ENCODE measurements around the gene SETD1A. TPM values are rescaled to one million over a fixed set of nuclear protein-coding genes. Genes with fewer than 3 reads are reported as not detected.

The SETD1A gene
- total and polyA plus RNA-seq, 7 experiments from 2014 or later: 1.3 to 47.2 (median 32.9) TPM

DNA sequence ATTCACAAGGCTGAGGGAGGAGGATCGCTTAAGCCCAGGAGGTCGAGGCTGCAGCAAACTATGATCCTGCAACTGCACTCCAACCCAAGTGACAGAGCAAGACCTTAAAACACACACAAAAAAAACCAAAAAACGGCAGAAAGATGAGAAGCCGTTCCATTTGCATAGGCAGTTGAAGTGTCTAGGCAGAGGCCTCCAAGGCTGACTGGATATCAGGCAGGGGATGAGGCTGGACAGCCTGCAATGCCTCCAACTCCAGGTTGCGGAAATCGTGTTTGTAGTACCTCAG is 36.2 kb upstream of the SETD1A start:
- Histone ChIP-seq H3K9me3 (ENCODE audit: control insufficient read depth in 2 of 3, low read length in 3 of 3) (no peaks in the 10 kb centered on the region), H3K27me3 (ENCODE audit: control insufficient read depth in 2 of 2, insufficient read depth in 2 of 2, low read length in 2 of 2) (no peaks in the 10 kb centered on the region), H3K27ac (ENCODE audit: low read depth, low read length) (peak overlapping the region; percentile 63), H3K4me3 (ENCODE audit: low read length) (peak overlapping the region; percentile 78), H3K36me3 (ENCODE audit: control insufficient read depth in 2 of 3, insufficient read depth in 3 of 3, low read length in 3 of 3) (peaks cover 0 to 5% (median 0%) of the 10 kb centered on the region in 3 experiments), H3K4me1 (ENCODE audit: control insufficient read depth in 2 of 2, insufficient read depth in 2 of 2, low read length in 2 of 2) (no peaks in the 10 kb centered on the region)
- intact Hi-C loops (cut with micrococcal nuclease): loop anchor here (1.0 to 10.0 kb wide), 12 partner anchors 19 to 1114 kb away; partner anchors contain the start of genes ALDOA (in 1 of the 2), HIRIP3 (in 1 of the 2), INO80E (in 1 of the 2) and MAZ (in 1 of the 2)
- DNase-seq: no peak
- ATAC-seq: no peak
- Mint-ChIP-seq H3K4me3 (peak overlapping the region; percentile 89 to 100 (median 99)), H3K4me1 (peaks cover 0 to 24% (median 14%) of the 10 kb centered on the region in 7 donors), H3K36me3 (no peaks in the 10 kb centered on the region), H3K27ac (peak overlapping the region; percentile 92 to 100 (median 99)), H3K27me3 (peaks cover 0 to 3% (median 0%) of the 10 kb centered on the region in 5 donors), H3K9me3 (no peaks in the 10 kb centered on the region)
- CTCF ChIA-PET: interaction anchor here (1.4 to 4.8 kb wide), 2 partner anchors 25 to 76 kb away, joined by 4 to 44 read pairs; partner anchors contain the start of gene CTF1
- POLR2A ChIA-PET: interaction anchor here (2.4 kb wide), 1 partner anchor 77 kb away, joined by 11 read pairs; no protein-coding TSS in a partner anchor

- H3K4me3 ChIP-seq (ENCODE audit: low read length): peak overlapping the region; percentile 78
- peak overlapping the region; percentile 89 to 100 (median 99) for H3K4me3 Mint-ChIP-seq
- no peaks in the 10 kb centered on the region for H3K4me1 ChIP-seq (ENCODE audit: control insufficient read depth in 2 of 2, insufficient read depth in 2 of 2, low read length in 2 of 2)
- DNase-seq (peak; percentile 77 to 88 (median 85)), ATAC-seq (peak; percentile 18)
- no peaks in the 10 kb centered on the region for H3K9me3 ChIP-seq (ENCODE audit: control insufficient read depth in 2 of 3, low read length in 3 of 3)
- H3K36me3 Mint-ChIP-seq: no peaks in the 10 kb centered on the region
- peaks cover 0 to 28% (median 14%) of the 10 kb centered on the region in 7 donors for H3K4me1 Mint-ChIP-seq
- peak overlapping the region; percentile 92 to 100 (median 99) for H3K27ac Mint-ChIP-seq
- peaks cover 0 to 3% (median 0%) of the 10 kb centered on the region in 5 donors for H3K27me3 Mint-ChIP-seq
- peak overlapping the region; percentile 63 for H3K27ac ChIP-seq (ENCODE audit: low read depth, low read length)
- no peaks in the 10 kb centered on the region for H3K9me3 Mint-ChIP-seq
- H3K27me3 ChIP-seq (ENCODE audit: control insufficient read depth in 2 of 2, insufficient read depth in 2 of 2, low read length in 2 of 2): no peaks in the 10 kb centered on the region
- intact Hi-C loops (cut with micrococcal nuclease): loop anchor here (1.0 to 10.0 kb wide), 24 partner anchors 20 to 1115 kb away; partner anchors contain the start of genes FBRS (in 2 of the 2), INO80E (in 2 of the 2), PRR14 (in 2 of the 2) and STX4 (in 2 of the 2)
- ChIA-PET POLR2A (interaction anchor here (0.6 to 2.4 kb wide), 5 partner anchors 20 to 537 kb away, joined by 3 to 11 read pairs (median 5); no protein-coding TSS in a partner anchor), CTCF (interaction anchor here (0.7 to 4.8 kb wide), 3 partner anchors 76 to 116 kb away, joined by 3 to 44 read pairs (median 9); no protein-coding TSS in a partner anchor)
- H3K36me3 ChIP-seq (ENCODE audit: control insufficient read depth in 2 of 3, insufficient read depth in 3 of 3, low read length in 3 of 3): peaks cover 0 to 10% (median 0%) of the 10 kb centered on the region in 3 experiments
These were observed 35.7 kb upstream of the SETD1A start for GRCh38 chr16:30921748-30922419.

GRCh38 chr16:30922420-30922959 is 35.1 kb upstream of the SETD1A start:
- ChIA-PET POLR2A (interaction anchor here (0.6 to 1.0 kb wide), 4 partner anchors 21 to 536 kb away, joined by 3 to 6 read pairs (median 4); no protein-coding TSS in a partner anchor), CTCF (interaction anchor here (0.7 to 1.0 kb wide), 2 partner anchors 78 to 117 kb away, joined by 3 to 9 read pairs; no protein-coding TSS in a partner anchor)
- peak overlapping the region; percentile 78 for H3K4me3 ChIP-seq (ENCODE audit: low read length)
- no peaks in the 10 kb centered on the region for H3K36me3 Mint-ChIP-seq
- H3K9me3 ChIP-seq (ENCODE audit: control insufficient read depth in 2 of 3, low read length in 3 of 3): no peaks in the 10 kb centered on the region
- H3K4me1 ChIP-seq (ENCODE audit: control insufficient read depth in 2 of 2, insufficient read depth in 2 of 2, low read length in 2 of 2): no peaks in the 10 kb centered on the region
- peak overlapping the region; percentile 92 to 100 (median 99) for H3K27ac Mint-ChIP-seq
- peaks cover 0 to 12% (median 0%) of the 10 kb centered on the region in 3 experiments for H3K36me3 ChIP-seq (ENCODE audit: control insufficient read depth in 2 of 3, insufficient read depth in 3 of 3, low read length in 3 of 3)
- peak overlapping the region; percentile 91 for H3K27ac ChIP-seq (ENCODE audit: low read depth, low read length)
- H3K27me3 Mint-ChIP-seq: peaks cover 0 to 3% (median 0%) of the 10 kb centered on the region in 5 donors
- intact Hi-C loops (cut with micrococcal nuclease): loop anchor here (1.0 to 10.0 kb wide), 21 partner anchors 25 to 1115 kb away; partner anchors contain the start of genes FBRS (in 2 of the 2), INO80E (in 2 of the 2), STX4 (in 2 of the 2) and ALDOA (in 1 of the 2)
- H3K4me3 Mint-ChIP-seq: peak overlapping the region; percentile 89 to 100 (median 99)
- H3K4me1 Mint-ChIP-seq: peaks cover 0 to 29% (median 15%) of the 10 kb centered on the region in 7 donors
- no peaks in the 10 kb centered on the region for H3K9me3 Mint-ChIP-seq
- ATAC-seq (peak; percentile 87), DNase-seq (peak; percentile 92 to 100 (median 100))
- no peaks in the 10 kb centered on the region for H3K27me3 ChIP-seq (ENCODE audit: control insufficient read depth in 2 of 2, insufficient read depth in 2 of 2, low read length in 2 of 2)

DNA sequence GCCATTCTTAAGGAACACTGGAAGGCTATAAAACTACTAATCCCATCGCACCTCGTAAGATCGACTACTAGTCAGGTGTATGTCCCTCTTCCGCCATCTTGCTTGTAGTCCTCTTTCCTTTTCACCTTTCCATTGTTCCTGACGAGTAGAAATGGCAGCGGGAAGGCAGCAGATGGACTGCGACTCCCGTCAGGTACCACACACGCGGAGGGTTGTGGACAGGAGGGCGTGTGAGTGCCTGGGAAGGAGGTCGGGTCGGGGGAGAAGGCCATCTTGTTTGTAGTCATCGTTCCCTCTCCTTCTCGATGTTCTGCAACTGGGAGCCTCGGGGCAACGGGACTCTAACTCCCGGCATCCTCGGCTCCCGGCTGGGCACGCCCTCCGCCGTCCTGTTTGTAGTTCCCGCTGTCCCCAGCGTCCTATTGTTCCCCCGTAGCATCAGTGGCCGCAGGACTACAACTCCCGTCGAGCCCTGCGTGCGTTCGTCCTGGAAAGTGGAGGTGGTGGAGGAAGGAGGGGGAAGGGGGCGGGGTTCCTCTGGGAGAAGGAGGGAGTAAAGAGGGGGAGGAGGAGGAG is 34.5 kb upstream of the SETD1A start:
- Mint-ChIP-seq H3K4me3 (peak overlapping the region; percentile 89 to 100 (median 99)), H3K36me3 (no peaks in the 10 kb centered on the region), H3K4me1 (peaks cover 0 to 32% (median 15%) of the 10 kb centered on the region in 7 donors), H3K27me3 (peaks cover 0 to 3% (median 0%) of the 10 kb centered on the region in 5 donors), H3K9me3 (no peaks in the 10 kb centered on the region), H3K27ac (peak overlapping the region; percentile 92 to 100 (median 99))
- intact Hi-C loops (cut with micrococcal nuclease): loop anchor here (1.0 to 10.0 kb wide), 25 partner anchors 19 to 1116 kb away; partner anchors contain the start of genes CFAP119 (in 2 of the 2), FBRS (in 2 of the 2), INO80E (in 2 of the 2) and KAT8 (in 2 of the 2)
- Histone ChIP-seq H3K9me3 (ENCODE audit: control insufficient read depth in 2 of 3, low read length in 3 of 3) (no peaks in the 10 kb centered on the region), H3K27ac (ENCODE audit: low read depth, low read length) (peak overlapping the region; percentile 91), H3K4me3 (ENCODE audit: low read length) (peak overlapping the region; percentile 72), H3K4me1 (ENCODE audit: control insufficient read depth in 2 of 2, insufficient read depth in 2 of 2, low read length in 2 of 2) (no peaks in the 10 kb centered on the region), H3K36me3 (ENCODE audit: control insufficient read depth in 2 of 3, insufficient read depth in 3 of 3, low read length in 3 of 3) (peaks cover 0 to 13% (median 0%) of the 10 kb centered on the region in 3 experiments), H3K27me3 (ENCODE audit: control insufficient read depth in 2 of 2, insufficient read depth in 2 of 2, low read length in 2 of 2) (no peaks in the 10 kb centered on the region)
- POLR2A ChIA-PET: interaction anchor here (0.5 kb wide), 1 partner anchor 258 kb away, joined by 3 read pairs; no protein-coding TSS in a partner anchor
- DNase-seq: peak; percentile 74 to 97 (median 95)
- CTCF ChIA-PET: no interaction called here
- peak; percentile 79 for ATAC-seq

DNA sequence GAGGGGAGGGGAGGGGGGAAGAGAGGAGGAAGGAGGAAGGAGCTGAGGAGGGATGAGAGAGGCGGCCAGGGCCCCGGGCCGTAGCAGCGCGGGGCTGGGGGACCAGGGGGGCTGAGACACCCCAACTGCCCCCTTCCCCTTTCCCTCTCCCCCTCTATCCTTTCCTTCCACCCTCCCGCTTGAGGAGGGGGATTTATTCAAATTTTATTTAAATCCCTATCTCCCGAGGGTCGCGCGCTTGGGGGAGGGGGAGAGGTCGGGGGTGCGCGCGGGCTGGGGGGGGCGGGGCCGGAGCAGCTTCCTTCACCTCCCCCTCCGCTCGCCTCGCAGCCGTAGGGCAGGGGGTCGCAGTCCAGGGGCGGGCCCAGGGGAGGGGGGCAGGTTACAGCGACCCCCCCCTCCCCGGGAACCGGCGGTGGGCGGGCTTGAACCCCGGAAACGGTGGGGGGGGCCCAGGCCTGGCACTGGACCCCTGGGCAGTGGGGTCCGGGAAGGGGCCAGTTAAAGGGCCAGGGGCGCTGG is 33.9 kb upstream of the SETD1A start, which contains the start of gene FBXL19:
Gene FBXL19, plus strand, starts transcription at position 19 of the 522 bp plus-strand sequence. CDS start 2,183 bp downstream, outside the sequence.
- CTCF ChIA-PET: no interaction called here
- Mint-ChIP-seq H3K27me3 (peaks cover 0 to 2% (median 0%) of the 10 kb centered on the region in 5 donors), H3K36me3 (no peaks in the 10 kb centered on the region), H3K27ac (peak within 1 kb of the TSS; percentile 92 to 100 (median 99)), H3K4me3 (peak within 1 kb of the TSS; percentile 89 to 100 (median 99)), H3K9me3 (no peaks in the 10 kb centered on the region), H3K4me1 (peaks cover 0 to 33% (median 15%) of the 10 kb centered on the region in 7 donors)
- H3K9me3 ChIP-seq (ENCODE audit: control insufficient read depth in 2 of 3, low read length in 3 of 3): no peaks in the 10 kb centered on the region
- POLR2A ChIA-PET: interaction anchor here (0.5 to 0.7 kb wide), 3 partner anchors 150 to 257 kb away, joined by 3 read pairs; partner anchors contain the start of gene FUS
- H3K27me3 ChIP-seq (ENCODE audit: control insufficient read depth in 2 of 2, insufficient read depth in 2 of 2, low read length in 2 of 2): no peaks in the 10 kb centered on the region
- no peaks in the 10 kb centered on the region for H3K4me1 ChIP-seq (ENCODE audit: control insufficient read depth in 2 of 2, insufficient read depth in 2 of 2, low read length in 2 of 2)
- peak in 2 of 9 donors; percentile 28 to 41 for DNase-seq
- peak within 1 kb of the TSS; percentile 91 for H3K27ac ChIP-seq (ENCODE audit: low read depth, low read length)
- peaks cover 0 to 15% (median 0%) of the 10 kb centered on the region in 3 experiments for H3K36me3 ChIP-seq (ENCODE audit: control insufficient read depth in 2 of 3, insufficient read depth in 3 of 3, low read length in 3 of 3)
- peak within 1 kb of the TSS; percentile 78 for H3K4me3 ChIP-seq (ENCODE audit: low read length)
- intact Hi-C loops (cut with micrococcal nuclease): loop anchor here (1.0 to 10.0 kb wide), 18 partner anchors 19 to 1116 kb away; partner anchors contain the start of genes INO80E (in 2 of the 2), SETD1A (in 2 of the 2), ALDOA (in 1 of the 2) and CFAP119 (in 1 of the 2)
- ATAC-seq: no peak
